ENCODE results near the gene HCFC1R1. TPM values are rescaled to one million over a fixed set of nuclear protein-coding genes. Genes with fewer than 3 reads are reported as not detected.

Gene HCFC1R1
- total and polyA plus RNA-seq, 12 donors: 29.7 to 609 (median 63.5) TPM

DNA sequence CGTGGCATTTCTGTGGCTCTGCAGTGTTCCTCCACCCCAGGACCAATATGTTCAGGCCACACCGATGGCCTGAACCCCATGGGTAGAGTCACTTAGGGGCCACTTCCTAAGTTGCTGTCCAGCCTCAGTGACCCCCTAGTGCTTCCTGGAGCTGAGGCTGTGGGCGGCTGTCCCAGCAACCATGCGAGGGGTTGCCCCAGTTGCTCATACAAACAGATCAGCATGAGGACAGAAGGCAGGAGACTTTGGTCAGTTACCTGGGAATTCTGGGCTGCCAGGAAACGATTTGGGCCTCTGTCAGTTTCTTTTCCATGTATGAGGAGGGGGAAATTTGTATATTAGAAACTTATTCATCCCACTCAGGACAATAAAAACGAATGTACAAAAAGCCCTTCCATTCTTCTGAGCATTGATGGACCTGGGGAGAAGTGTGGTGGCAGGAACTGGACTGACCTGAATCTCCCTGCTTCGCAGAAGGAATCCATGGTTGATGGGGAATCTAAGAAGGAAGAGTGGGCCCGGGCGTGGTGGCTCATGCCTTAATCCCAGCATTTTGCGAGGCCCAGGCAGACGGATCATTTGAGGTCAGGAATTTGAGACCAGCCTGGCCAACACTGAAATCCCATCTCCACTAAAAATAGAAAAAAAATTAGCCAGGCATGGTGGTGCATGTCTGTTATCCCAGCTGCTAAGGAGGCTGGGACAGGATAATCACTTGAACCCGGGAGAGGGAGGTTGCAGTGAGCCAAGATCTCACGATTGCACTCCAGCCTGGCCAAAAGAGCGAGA is 36.8 kb upstream of the HCFC1R1 start:
- H3K9me3 ChIP-seq (replicated peaks in 1 of 3): no peaks in the 10 kb centered on the region
- intact Hi-C loops (cut with DNase I): no loop called here
- no peaks in the 10 kb centered on the region for H3K36me3 ChIP-seq (replicated peaks in 1 of 2)
- no peak for TF ChIP-seq POLR2A (IDR thresholded peaks at IDR 0.05)
- TF ChIP-seq, protein P1, sequence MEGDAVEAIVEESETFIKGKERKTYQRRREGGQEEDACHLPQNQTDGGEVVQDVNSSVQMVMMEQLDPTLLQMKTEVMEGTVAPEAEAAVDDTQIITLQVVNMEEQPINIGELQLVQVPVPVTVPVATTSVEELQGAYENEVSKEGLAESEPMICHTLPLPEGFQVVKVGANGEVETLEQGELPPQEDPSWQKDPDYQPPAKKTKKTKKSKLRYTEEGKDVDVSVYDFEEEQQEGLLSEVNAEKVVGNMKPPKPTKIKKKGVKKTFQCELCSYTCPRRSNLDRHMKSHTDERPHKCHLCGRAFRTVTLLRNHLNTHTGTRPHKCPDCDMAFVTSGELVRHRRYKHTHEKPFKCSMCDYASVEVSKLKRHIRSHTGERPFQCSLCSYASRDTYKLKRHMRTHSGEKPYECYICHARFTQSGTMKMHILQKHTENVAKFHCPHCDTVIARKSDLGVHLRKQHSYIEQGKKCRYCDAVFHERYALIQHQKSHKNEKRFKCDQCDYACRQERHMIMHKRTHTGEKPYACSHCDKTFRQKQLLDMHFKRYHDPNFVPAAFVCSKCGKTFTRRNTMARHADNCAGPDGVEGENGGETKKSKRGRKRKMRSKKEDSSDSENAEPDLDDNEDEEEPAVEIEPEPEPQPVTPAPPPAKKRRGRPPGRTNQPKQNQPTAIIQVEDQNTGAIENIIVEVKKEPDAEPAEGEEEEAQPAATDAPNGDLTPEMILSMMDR (IDR thresholded peaks at IDR 0.05): no peak
- no peak overlapping the region for H3K4me3 ChIP-seq
- no peaks in the 10 kb centered on the region for H3K27me3 ChIP-seq
- peaks cover 9 to 26% of the 10 kb centered on the region in 2 donors for H3K4me1 ChIP-seq (replicated peaks in 1 of 2)
- peak overlapping the region in 1 of 5 donors; percentile 88 for H3K27ac ChIP-seq
- 84 to 91% (median 89%) methylated on average over 12 to 14 of the region's 14 CpGs for WGBS, 4 donors
- DNase-seq: no peak

DNA sequence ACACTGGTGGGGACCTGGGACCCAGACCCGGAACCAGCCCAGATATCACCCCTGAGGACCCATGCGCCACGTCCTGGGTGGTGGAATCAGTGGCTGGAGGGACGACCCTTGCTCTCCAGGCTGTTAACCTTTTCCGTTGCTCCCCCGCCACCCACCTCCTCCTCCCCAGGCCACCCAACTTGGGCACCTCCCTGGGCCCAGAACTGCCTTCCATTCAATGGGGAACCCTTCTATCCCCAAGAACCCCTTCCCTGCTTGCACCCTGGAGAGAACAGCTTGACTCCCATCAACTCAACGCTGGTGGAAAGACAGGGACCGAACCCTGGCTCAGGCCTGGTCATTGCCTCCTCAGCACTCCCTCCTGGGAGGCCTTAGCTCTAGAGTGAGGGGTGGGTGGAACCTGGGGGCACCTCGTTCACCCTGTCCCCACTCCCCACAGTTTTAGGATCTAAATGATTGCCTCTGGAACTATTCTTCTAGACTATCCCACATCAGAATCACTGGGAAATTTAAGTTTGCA is 36.0 kb upstream of the HCFC1R1 start:
- no peak for DNase-seq
- TF ChIP-seq, protein P1 (IDR thresholded peaks at IDR 0.05): no peak
- TF ChIP-seq POLR2A (IDR thresholded peaks at IDR 0.05): no peak
- Histone ChIP-seq H3K36me3 (replicated peaks in 1 of 2) (no peaks in the 10 kb centered on the region), H3K27me3 (no peaks in the 10 kb centered on the region), H3K27ac (peak overlapping the region in 4 of 5 donors; percentile 30 to 88 (median 66)), H3K4me1 (replicated peaks in 1 of 2) (peaks cover 9 to 19% of the 10 kb centered on the region in 2 donors), H3K9me3 (replicated peaks in 1 of 3) (no peaks in the 10 kb centered on the region), H3K4me3 (peak overlapping the region in 1 of 4 donors; percentile 85)
- intact Hi-C loops (cut with DNase I): loop anchor here (5.0 to 10.0 kb wide), 3 partner anchors 65 to 115 kb away; no protein-coding TSS in a partner anchor
- 65 to 70% (median 66%) methylated on average over 5 to 9 of the region's 9 CpGs for WGBS, 4 donors

DNA sequence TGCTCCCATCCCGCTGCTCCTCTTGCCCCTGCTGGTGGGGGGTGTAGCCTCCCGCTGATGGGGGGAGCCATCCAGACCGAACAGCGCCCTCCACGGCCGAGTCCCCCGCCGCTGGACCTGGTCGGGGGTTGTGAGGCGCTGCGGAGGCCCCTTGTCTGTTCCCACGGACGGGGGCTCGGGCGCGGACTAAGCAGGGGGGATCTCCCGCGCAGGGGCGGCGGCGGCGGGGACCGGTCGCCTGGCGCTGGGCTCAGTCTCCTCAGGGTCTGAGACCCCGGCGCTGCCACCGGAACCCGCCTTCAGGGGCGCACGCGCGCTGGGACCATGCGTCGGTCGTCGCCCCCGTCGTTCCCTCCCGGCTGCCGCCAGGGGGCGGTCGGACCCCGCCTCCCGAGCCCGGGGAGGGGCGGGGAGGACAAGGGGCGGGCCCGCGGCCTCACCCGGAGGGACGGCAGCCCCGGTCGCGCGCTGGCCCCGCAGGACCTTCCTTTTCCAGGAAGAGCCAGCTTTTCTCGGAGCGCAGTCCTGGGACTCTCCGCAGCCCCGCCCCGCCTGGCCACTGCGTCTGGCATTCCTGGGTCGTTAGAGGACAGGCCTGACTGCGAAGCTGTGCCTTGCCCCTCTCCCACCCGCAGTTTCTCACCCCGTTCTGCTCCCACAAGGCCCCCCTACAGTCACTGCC is 35.4 kb upstream of the HCFC1R1 start:
- peaks cover 9 to 17% of the 10 kb centered on the region in 2 donors for H3K4me1 ChIP-seq (replicated peaks in 1 of 2)
- H3K4me3 ChIP-seq: peak overlapping the region in 3 of 4 donors; percentile 22 to 85 (median 78)
- peak; percentile 89 to 96 (median 93) for DNase-seq
- peak in 1 of 2 donors; percentile 52 for TF ChIP-seq POLR2A (IDR thresholded peaks at IDR 0.05)
- TF ChIP-seq, protein P1 (IDR thresholded peaks at IDR 0.05): peak; percentile 33 to 97 (median 82)
- WGBS, 4 donors: 0 to 1% (median 1%) methylated on average over 28 to 66 of the region's 67 CpGs; no CpG with 5 or more reads in 1 of the 4 donors
- no peaks in the 10 kb centered on the region for H3K27me3 ChIP-seq
- peak overlapping the region in 4 of 5 donors; percentile 30 to 88 (median 66) for H3K27ac ChIP-seq
- no peaks in the 10 kb centered on the region for H3K36me3 ChIP-seq (replicated peaks in 1 of 2)
- intact Hi-C loops (cut with DNase I): loop anchor here (5.0 to 10.0 kb wide), 3 partner anchors 66 to 116 kb away; no protein-coding TSS in a partner anchor
- no peaks in the 10 kb centered on the region for H3K9me3 ChIP-seq (replicated peaks in 1 of 3)

All from adrenal gland (tissue), 12 donors.